Measurements from ENCODE around the gene AGBL1.
"Not testable (repeated sequence)": the region's sequence is repeated elsewhere in the genome, so short reads cannot be mapped to it uniquely, and the experiment has no call there.

Gene AGBL1

DNA sequence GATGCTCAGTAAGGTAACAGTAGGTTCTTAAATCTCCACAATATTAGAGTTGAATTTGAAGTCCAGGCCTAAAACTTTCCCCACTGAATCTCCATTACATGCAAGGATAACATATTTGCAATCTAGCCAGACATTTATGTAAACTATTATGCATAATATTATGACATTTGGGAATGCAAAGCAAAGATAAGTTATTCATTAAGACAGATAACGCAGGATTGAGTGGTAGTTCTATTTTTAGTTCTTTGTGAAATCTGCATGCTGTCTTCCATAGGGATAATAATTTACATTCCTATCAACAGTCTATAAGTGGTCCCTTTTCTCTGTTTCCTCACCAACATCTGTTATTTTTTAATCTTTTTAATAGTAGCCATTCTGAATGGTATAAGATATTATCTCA, 333.5 kb downstream of the AGBL1 start:
- DNase-seq: no peak

DNA sequence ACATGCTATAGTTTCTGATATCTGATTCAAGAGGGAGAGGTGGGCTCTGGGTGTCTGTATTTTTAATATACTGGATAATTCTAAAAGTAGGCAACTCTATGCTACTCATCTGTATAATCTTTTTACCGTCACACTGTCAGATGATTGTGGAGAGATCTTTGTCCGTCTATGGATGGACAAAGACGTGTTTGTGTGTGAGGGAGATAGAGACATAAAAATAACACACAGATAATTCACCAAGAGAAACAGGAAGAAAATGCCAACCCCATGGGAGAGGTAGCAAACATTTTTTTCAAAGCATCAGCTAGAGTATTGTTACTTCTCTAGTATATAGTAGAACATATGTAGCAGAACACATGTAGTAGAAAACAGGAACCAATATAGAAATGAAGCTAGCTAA, 346.1 kb downstream of the AGBL1 start:
- DNase-seq: no peak

DNA sequence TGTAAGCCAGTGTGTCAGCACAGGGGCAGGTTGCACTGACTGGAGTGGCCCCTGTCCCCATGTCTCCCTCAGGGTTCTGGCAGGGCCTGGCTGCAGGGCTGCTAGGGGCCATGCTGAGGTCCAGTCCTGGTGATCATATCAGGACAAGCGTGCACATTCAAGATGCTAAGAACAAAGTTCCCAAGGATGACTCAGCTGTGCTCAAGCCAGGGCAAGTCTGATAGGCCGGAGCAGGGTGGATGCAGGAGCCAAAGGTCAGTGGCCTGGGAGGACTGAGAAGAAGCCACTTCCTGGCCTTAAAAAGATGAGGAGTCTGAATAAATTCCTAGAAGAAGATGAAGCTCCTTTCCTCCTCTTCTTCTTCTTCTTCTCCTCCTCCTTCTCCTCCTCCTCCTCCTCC, 353.2 kb downstream of the AGBL1 start:
- DNase-seq: no peak

DNA sequence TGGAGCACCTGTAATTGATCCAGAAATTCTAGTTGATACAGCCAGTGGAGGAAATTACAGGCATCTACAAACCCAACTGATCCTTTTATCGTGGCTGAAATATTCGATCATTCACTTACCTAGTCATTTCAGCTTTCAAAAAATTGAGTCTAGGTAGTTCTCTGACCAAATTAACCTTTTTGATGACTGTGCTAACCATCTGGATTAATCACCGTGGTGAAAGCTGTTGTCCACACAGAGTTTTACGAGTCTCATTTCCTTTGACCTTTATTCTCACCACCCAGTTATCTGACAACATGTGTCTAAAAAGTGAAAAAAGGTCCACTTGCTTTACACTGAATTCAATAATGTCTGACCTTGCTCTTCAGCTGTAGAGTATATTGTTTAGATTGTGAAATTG, 354.3 kb downstream of the AGBL1 start:
- DNase-seq: no peak

DNA sequence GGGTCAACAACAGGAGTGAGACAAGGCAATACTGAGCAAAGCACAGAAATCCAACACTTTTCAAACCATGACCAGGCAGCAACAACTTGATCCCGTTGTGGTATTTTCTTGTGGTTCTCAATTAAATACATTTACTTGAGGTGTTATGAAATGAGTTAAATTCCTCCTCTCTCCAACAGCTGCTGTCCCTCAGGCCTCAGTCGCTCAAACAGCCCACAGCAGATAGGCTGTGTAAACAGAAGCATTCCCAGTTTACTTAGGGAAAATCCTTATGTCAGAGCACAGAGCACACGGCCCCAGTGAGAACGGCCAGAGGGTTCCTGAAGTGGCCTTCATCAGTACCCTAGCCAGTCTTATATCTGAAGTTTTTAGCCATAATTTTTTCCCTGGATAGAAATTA, 359.9 kb downstream of the AGBL1 start:
- DNase-seq: no peak

DNA sequence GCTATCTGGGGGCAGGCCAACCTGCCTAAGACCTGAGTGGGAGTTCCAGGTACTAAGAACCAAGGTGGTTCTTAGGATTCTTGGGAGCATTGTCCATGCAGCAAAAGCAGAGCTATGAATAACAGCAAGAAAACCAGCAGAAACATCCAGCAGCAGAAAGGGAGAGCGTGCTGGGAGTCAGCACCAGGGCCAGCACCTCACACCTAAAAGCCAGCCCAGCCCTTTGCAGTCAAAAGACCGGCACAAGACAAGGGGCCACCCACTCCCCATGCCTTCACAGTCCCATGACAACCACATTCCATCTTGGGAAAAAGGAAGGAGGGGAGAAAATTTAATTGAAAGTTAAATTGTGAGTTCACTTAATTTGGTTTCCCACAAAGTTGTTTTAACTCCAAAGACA, 364.9 kb downstream of the AGBL1 start:
- no peak for DNase-seq

DNA sequence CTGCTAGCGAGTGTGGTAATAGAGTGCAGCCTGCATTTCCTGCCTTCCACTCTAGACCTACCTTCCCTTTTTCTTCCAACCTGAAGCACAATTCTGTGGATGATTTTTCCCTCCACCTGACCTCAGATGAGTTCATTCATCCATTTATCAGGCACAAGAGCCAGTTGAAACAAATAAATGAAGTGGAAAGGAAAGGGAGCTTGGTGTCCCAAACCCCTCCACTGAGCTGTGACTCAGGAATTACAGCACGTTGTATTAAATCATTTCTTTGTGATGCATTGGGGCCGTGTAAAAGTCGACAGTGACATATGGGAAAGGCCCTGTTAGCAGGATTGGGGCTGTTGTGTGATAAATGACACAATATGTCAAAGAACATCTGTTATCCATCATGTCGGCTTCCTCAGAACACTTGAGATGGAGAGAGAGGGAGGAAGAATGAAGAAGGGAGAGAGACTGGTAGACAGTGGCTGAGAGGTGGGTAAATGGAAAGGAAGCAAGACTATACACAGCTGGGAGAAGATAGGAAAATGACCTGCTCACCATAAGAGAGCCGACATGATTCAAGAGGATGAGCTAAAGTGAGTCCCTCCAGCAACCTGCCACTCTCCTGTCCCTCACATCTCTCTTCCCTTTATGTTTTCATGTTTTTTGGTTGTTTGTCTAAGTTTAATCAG, 366.0 kb downstream of the AGBL1 start:
- no peak for DNase-seq

DNA sequence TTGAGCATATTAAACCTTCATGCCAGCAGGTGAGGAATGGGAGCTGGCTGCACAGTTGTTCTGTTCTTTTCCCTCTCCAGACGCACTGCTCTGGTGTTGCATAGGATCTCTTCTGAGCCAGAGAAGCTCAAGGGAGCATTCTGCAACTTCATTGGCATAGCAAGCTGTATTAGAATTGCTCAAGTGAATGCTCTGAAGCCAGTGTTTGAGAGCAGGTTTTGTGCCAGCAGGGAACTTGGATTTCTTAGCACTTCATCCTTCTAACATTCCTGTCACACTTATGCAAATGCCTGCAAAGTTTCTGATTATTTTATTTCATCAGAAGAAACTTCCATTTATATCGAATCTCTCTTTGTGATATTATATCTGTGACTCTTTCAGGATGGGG, 366.6 kb downstream of the AGBL1 start:
- no peak for DNase-seq

DNA sequence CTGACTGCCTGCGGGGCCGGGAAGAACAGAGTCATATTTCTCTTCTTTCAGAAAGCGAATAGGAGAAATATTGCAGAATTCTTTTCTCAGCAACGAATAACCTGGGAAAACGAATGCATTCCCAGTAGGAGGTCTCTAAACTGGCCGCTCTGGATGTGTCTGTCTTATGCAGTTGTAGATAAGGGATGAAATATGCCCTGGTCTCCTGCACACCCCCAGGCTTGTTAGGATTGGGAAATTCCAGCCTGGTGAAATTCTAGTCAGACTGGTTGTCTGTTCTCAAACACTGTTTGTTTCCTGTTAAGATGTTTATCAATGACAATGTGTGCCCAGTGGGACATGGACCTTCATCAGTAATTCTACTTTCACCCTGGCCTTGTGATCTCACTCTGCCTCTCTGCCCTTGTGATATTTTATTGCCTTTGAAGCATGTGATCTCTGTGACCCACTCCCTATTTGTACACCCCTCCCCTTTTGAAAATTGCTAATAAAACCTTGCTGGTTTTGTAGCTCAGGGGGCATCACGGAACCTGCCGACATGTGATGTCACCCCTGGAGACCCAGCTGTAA, 385.9 kb downstream of the AGBL1 start:
- not testable (repeated sequence) for DNase-seq

DNA sequence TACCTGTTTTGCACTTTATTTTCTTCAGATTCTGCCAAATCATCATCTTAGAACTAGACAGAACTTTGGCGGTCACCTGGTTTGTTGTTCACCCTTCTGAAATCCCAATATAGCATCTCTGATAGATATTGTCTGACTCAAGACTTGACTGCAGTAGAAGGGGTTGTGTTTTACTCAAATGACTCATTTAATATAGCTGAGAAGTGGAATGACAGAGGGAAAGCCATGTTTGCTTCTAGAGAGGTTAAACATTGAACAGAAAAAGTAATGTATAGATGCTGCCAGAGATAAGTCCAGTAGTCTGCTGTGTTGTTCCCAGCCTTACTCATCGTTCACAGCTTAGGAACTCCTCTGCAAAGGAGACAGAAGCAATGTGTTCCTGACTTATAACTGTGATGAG, 402.0 kb downstream of the AGBL1 start:
- DNase-seq: no peak

DNA sequence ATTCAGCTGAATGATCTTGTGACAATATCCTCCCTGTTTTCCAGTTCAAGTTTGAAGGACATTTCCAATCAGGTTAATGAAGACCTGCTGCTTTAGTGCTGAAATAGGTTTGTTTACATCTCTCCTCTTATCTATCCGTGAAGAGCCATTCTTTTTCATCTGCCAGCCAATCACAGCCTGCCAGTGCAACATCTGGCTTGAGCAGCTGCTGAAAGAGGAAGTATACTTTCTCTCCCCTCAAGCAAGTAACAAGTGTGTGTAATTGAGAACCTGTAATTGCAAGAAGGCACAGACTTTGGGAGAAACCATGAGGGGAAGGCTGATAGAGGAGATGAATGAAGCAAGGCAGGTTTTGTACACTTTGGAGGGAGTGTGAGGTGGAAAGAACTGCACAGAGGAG, 404.3 kb downstream of the AGBL1 start:
- DNase-seq: no peak

DNA sequence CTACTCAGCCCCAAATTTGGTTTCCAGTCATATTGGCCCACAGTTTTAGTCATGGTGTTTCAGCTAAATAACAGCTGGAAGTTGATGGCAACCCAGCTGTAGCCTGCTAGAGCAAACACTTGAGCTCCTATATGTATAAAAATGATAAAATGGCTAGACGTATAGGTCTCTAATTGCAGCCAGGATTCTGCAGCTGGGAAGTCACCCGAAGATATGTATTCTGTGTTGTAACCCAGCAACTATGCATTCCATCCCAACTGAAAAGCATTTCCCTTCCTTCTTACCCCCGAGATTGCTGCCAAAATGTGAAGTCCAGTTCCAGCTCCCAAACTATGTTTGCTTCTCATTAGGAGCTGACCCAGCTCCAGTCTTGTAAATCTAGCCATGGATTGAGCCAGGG, 408.4 kb downstream of the AGBL1 start:
- no peak for DNase-seq

DNA sequence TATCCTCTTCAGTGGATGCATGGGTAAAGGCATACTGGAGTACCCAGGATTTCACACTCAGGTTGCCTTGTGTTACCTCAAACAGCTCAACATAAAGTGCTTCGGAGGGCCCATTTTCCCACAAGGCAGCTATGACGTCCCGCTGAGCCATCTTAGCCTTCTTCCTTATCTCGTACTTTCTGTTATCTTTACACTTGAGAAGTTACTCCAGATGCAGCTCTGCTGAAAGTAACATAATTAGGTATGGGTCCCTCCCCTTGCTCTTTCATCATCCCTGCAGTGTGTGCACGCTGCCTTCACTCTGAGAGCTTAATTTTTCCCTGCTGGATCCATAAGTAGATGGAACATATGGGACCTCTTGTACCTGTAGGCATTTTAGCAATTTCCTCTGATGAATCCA, 410.3 kb downstream of the AGBL1 start:
- DNase-seq: no peak

DNA sequence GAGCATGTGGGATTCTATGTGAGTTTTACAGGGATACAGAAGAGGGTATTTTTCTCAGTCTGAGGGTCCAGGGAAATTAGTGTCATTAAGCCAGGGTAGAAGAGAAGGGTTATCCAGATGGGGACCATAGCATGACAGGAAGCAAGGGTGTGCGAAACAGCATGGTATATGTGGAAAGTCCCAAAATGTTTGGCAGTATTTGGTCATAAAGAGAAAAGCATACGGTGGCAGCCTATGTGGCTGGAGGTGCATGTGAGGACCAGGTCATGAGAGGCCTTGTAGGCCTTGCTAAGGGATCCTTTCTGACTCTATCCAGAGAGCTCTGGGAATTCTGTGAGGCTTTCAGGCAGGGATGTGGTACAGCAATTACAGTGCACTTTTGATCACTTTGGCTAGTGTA, 411.4 kb downstream of the AGBL1 start:
- no peak for DNase-seq

DNA sequence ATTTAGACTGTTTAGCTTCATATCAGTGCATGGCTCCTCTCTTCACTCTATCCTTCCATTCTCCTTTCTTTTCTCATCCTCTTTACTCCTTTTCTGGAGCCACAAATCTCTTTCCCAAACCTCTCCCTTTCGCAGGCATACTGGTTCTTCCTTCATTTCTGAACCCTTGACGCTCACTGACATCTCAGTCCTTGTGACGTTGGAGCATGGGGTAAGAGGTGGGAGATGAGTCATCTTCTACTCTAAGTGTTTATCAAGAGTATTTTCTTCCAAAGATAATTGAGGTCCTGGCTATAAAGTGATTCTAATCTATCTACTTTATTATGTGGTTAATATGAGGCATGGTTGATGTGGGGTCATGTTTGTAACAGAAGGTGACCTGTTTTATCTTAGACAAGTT, 414.2 kb downstream of the AGBL1 start:
- no peak for DNase-seq

DNA sequence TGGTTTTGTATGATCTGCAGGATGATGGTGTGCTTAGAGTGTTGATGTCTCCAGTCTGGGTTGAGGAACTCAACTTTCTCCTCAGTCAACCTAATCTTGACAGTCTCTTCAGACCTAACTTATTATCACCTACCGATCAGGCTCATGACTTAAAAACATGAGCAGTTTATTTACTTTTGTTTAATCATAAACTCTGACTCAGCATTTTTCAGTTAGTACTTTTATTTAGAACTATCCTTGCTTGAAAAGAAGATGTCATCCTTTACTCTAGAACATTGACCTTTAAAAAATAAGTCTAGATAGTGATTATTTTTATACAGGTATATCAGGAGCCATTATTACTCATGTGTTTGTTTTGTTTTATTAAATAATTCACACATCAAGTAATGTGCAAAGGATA, 414.8 kb downstream of the AGBL1 start:
- no peak for DNase-seq

DNA sequence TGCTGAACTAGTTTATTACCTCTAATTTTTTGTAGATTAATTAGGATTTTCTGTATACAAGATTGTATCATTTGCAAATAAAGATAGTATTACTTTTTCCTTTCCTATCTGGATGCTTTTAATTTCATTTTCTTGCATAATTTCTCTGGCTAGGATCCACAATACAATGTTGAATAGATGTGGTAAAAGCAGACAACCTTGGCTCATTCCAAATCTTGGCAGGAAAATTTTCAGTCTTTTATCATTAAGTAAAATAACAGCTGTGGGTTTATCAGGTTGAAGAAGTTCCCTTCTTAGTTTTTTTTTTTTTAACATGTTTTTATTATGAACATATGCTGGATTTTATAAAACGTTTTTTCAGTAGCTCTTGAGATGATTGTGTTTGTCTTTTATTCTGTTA, 422.6 kb downstream of the AGBL1 start:
- DNase-seq: no peak

DNA sequence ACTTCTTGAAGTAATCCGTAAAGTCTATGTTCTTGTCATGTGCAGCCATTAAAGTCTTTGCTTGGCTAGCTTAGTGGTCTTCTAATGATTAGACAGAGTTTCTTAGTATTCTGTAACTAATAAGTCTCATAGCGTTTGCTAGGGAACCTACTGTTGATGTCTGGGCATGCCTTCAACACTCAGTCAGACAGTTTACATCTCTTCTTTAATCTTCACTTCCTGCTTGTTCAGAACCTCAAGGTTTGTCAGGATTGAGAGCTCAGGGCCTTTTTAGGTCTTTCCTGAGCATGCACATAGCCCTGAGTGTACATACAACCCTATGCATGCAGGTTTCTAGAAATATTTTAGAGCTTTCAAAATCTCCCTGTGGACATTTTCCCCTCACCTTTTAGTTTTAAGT, 426.3 kb downstream of the AGBL1 start:
- DNase-seq: no peak

DNA sequence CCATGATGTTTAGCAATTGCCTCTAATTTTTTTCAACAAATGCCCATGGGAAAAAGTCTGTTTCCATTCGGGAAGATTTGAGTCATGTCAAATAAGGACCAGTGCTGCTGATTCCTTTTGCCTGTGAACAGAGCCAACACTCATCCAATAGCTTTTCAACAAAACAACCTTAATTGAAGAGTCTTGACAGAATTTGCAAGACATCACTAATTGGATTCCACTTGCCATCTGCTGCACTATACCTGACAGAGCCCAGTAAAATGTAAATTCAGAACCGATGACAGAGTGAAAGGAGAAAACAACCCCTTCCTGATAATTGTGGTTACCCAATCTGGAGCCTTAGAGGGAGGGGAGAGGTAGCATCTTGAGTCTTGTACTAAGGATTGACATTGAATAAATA, 426.7 kb downstream of the AGBL1 start:
- no peak for DNase-seq

DNA sequence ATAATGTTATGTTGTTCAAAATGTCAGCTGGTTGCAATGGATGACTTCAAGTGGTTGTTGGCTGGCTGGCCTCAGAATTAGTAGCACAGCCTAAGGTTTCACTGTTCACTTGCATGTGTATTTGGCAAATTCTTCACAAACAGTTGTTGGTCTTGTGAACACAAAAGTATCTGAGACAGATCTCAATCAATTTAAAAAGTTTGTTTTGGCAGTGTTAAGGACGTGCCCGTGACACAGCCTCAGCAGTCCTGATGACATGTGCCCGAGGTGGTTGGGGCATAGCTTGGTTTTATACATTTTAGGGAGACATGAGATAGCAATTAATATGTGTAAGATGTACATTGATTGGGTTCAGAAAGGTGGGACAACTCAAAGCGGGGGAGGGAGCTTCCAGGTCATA, 436.0 kb downstream of the AGBL1 start:
- DNase-seq: no peak

DNA sequence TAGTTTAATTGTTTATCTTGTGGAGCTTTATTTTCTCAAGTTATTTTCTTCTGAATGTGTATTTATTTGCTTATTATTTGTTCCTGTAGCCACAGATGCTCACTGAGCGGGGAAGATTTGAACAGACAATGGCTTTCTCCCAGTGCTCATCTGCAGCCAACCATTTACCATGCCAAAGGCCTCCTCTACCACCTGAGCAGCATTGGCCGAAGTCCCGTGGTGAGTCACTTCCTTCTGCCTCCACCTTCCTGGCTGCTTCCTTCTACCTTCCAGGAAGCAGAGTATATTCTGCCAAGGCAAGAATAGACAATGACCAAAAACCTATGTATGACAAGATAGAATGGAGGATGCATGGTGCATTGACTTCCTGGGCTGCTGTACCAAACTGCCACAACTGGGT, 443.1 kb downstream of the AGBL1 start:
- no peak for DNase-seq

DNA sequence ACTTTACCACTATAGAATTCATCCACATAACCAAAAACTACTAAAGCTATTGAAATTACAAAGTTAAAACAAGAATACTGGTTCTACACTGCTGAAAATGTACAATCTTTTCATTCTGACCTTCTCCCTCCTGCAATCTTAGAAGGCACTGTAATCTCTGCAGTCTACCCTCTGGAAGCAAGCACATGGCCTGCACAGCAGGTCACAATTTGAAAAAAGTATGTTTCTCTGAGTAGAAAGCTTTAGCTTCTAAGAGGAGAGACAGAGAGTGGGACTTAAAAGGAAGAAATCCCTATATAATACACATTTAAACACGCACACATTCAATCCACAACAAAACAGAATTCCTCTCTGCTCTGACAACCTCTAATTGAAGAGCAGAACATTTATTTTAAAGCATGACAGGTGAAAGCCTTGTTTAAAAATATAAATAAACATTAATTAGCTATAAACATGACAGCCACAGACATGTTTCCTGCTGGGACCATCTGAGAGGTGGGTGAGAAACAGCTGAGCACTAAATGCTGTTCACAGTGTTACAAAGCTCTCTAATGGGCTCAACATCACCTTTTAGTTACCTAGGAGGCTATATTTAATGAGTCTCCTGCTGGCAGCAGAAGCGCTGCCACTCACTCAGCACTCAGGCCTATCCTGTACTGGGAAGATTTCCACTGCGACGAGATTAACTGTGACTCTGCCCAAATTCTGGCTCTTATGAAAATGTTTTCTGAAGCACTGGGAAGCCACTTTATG, 447.4 kb downstream of the AGBL1 start:
- no peak for DNase-seq

DNA sequence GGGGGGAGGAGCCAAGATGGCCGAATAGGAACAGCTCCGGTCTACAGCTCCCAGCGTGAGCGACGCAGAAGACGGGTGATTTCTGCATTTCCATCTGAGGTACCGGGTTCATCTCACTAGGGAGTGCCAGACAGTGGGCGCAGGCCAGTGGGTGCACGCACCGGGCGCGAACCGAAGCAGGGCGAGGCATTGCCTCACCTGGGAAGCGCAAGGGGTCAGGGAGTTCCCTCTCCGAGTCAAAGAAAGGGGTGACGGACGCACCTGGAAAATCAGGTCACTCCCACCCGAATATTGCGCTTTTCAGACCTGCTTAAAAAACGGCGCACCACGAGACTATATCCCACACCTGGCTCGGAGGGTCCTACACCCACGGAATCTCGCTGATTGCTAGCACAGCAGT, 448.4 kb downstream of the AGBL1 start:
- DNase-seq: not testable (repeated sequence)

DNA sequence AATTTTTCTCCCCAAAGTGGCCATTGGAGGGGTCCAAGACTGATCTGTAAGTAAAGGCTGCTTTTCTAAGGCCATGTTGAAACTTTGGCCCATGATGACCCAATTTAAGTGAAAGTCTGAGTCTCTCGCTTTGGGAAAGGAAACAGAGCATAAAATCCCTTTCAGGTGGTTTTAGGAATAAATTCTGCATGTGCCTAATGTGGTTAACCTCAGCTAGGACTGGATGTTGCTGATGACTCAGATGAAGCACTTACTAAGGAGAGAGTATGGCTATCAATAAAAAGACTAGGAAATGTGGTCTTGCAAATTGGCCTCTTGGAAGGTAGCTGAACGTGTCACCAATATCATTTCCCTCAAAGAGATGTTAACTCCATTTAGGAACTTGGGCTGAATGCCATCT, 458.5 kb downstream of the AGBL1 start:
- no peak for DNase-seq

All from CD4-positive, alpha-beta T cell treated with Interleukin-21 for 1 hour (primary cell).